SH-SY5Y (cell line): Measurements from ENCODE around the gene GALNT1.

Experiments used
- GATA2 ChIP-seq: IDR thresholded peaks from 2 replicates; pipeline ENCODE4 v1.6.1; 2011; ENCODE audit warnings: mild to moderate bottlenecking, low read depth, low read length
- GATA3 ChIP-seq: IDR thresholded peaks from 2 replicates; pipeline ENCODE4 v1.6.1; 2011; ENCODE audit warnings: low read depth, mild to moderate bottlenecking, low read length, moderate library complexity

DNA sequence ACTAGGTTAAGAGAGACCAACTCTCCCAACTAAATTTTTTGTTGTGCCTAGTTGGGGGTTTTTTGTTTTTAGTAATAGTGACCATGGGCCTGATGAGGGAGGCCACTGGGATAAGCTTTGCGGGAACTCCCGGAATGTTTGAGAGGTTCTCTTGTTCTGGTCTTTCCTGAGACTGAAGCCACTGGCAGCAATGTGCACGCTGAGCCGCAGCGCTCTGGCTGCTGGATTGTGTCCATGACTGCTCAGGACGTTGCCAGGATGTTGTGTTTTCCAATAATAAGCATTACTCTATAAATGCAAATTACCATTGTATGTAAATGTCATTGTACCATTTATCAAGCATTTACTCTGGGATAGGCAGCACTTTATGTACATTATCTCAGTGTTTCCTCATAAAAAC is 126.1 kb downstream of the GALNT1 start:
- TF ChIP-seq GATA2, result no peak
- TF ChIP-seq GATA3, result no peak
